Vagina (tissue), 2 donors: ENCODE results near the gene PRICKLE2. TPM values are rescaled to one million over a fixed set of nuclear protein-coding genes. Genes with fewer than 3 reads are reported as not detected.

Source experiments
- DNase-seq, 2 donors: peaks; one replicate each; pipeline ENCODE4 v3.0.0-alpha.2; 2017; ENCODE audit errors: extremely low spot score in 2 of 2
- H3K27ac ChIP-seq: fragments of 200-600 bp; sonication (generic); one replicate; pipeline ENCODE4 v1.5.1; 2019
- H3K27me3 ChIP-seq: fragments of 200-600 bp; sonication (generic); one replicate; pipeline ENCODE4 v1.5.1; 2019
- H3K36me3 ChIP-seq, 2 donors: fragments of 200-600 bp; sonication (generic); one replicate each; pipeline ENCODE4 v1.5.1; 2017 to 2019
- H3K4me1 ChIP-seq: fragments of 200-600 bp; sonication (generic); one replicate; pipeline ENCODE4 v1.5.1; 2019
- H3K4me3 ChIP-seq, 2 donors: fragments of 200-600 bp; sonication (generic); 1 replicate in 1 of 2; 2 replicates in 1 of 2; pipeline ENCODE4 v1.5.1; 2016 to 2019
- H3K9me3 ChIP-seq: fragments of 200-600 bp; sonication (generic); one replicate; pipeline ENCODE4 v1.5.1; 2019
- POLR2A ChIP-seq, 2 donors: fragments of 450-650 bp; IDR thresholded peaks; one replicate each; pipeline ENCODE4 v1.6.1; 2017; ENCODE audit warnings: antibody characterized with exemption in 2 of 2, mild to moderate bottlenecking in 2 of 2, moderate library complexity in 2 of 2
- POLR2AphosphoS5 ChIP-seq, 2 donors: sonication (generic); formaldehyde crosslinking; IDR thresholded peaks; one replicate each; pipeline ENCODE4 v1.9.0; 2017; ENCODE audit warnings: antibody characterized with exemption in 2 of 2, mild to moderate bottlenecking in 2 of 2, low read depth in 1 of 2; ENCODE audit not compliant: insufficient read depth in 1 of 2
- intact Hi-C: fragments of 100-400 bp; cut with DNase I; formaldehyde crosslinking; loops from one replicate; pipeline ENCODE4 v1.15.1; 2023
- total RNA-seq: library from RNA; depleted of rRNA; stranded (reverse); fragments of >200 nt; gene quantifications from one replicate; pipeline ENCODE4 v1.2.3, GENCODE V29; 2016
- TF ChIP-seq, protein P1 (sequence below), 3 experiments: fragments of 450-650 bp in 2 of 3; fragments of 200-600 bp in 1 of 3; sonication (generic) in 1 of 3; IDR thresholded peaks; one replicate each; pipeline ENCODE4 v1.5.1; 2017 to 2019; ENCODE audit warnings: antibody characterized with exemption in 3 of 3, mild to moderate bottlenecking in 2 of 3, moderate library complexity in 2 of 3

Gene PRICKLE2
- total RNA-seq, 1 donor from 2014 or later, result 39.3 TPM

DNA sequence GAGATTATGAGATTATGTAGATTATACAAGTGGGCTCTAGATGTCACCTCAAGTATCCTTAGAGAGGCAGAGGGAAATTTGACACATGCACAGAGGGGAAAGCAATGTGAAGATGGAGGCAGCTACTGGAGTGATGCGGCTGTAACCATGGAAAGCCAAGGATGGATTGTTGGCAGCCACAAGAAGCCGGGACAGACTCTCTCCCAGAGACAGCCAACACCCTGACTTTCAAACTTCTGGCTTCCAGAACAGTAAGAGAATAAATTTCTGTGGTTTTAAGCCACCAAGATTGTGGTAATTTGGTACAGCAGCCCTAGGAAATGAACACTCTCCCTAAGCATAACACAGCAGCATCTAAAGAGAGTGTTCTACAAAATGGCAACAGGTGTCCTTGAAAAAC is 34.4 kb upstream of the PRICKLE2 start:
- Histone ChIP-seq H3K27me3 (no peaks in the 10 kb centered on the region), H3K4me3 (peak overlapping the region in 1 of 2 donors; percentile 13), H3K27ac (peak overlapping the region; percentile 53), H3K9me3 (no peaks in the 10 kb centered on the region), H3K36me3 (no peaks in the 10 kb centered on the region), H3K4me1 (peaks cover 67% of the 10 kb centered on the region)
- intact Hi-C loops, result no loop called here
- TF ChIP-seq POLR2A (IDR thresholded peaks at IDR 0.05), result no peak
- TF ChIP-seq, protein P1, sequence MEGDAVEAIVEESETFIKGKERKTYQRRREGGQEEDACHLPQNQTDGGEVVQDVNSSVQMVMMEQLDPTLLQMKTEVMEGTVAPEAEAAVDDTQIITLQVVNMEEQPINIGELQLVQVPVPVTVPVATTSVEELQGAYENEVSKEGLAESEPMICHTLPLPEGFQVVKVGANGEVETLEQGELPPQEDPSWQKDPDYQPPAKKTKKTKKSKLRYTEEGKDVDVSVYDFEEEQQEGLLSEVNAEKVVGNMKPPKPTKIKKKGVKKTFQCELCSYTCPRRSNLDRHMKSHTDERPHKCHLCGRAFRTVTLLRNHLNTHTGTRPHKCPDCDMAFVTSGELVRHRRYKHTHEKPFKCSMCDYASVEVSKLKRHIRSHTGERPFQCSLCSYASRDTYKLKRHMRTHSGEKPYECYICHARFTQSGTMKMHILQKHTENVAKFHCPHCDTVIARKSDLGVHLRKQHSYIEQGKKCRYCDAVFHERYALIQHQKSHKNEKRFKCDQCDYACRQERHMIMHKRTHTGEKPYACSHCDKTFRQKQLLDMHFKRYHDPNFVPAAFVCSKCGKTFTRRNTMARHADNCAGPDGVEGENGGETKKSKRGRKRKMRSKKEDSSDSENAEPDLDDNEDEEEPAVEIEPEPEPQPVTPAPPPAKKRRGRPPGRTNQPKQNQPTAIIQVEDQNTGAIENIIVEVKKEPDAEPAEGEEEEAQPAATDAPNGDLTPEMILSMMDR (IDR thresholded peaks at IDR 0.05), result no peak
- TF ChIP-seq POLR2AphosphoS5 (IDR thresholded peaks at IDR 0.05; ENCODE audit: insufficient read depth in 1 of 2, low read depth in 1 of 2), result no peak
- no peak for DNase-seq

DNA sequence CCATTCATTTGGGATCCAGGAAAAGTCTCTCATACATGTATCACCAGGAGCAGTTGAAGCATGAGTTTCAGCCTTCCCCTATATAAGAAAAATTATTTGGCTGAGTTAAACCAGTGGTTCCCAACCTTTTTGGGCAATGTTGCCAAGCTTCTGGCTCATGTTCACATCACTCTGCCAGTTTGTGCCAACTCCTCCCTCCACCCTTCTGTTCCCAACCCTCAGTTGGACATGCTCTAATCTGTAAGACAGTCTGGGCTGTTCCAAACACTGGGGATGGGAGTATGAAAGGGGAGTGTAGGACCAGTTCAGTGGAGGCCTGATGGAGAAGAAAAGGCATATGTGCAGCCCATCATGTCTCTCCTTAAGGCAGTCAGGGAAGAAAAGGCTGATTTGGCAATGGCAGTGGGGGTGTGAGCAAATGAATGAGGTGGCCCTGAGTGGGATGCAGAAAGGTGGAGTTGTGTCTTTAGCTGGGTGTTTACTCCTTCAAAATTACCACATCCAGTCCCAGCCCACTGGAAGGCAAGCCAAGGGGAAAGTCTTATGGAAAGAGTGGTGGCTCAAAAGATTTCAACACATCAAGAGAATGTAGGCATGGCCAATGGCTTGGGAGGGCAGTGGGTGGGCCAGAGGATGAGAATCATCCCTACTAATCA is 32.0 kb upstream of the PRICKLE2 start:
- Histone ChIP-seq H3K27ac (no peak overlapping the region), H3K4me3 (no peak overlapping the region), H3K9me3 (no peaks in the 10 kb centered on the region), H3K36me3 (no peaks in the 10 kb centered on the region), H3K27me3 (no peaks in the 10 kb centered on the region), H3K4me1 (peaks cover 48% of the 10 kb centered on the region)
- TF ChIP-seq, protein P1 (IDR thresholded peaks at IDR 0.05), result no peak
- TF ChIP-seq POLR2AphosphoS5 (IDR thresholded peaks at IDR 0.05; ENCODE audit: insufficient read depth in 1 of 2, low read depth in 1 of 2), result no peak
- intact Hi-C loops, result no loop called here
- no peak for DNase-seq

DNA sequence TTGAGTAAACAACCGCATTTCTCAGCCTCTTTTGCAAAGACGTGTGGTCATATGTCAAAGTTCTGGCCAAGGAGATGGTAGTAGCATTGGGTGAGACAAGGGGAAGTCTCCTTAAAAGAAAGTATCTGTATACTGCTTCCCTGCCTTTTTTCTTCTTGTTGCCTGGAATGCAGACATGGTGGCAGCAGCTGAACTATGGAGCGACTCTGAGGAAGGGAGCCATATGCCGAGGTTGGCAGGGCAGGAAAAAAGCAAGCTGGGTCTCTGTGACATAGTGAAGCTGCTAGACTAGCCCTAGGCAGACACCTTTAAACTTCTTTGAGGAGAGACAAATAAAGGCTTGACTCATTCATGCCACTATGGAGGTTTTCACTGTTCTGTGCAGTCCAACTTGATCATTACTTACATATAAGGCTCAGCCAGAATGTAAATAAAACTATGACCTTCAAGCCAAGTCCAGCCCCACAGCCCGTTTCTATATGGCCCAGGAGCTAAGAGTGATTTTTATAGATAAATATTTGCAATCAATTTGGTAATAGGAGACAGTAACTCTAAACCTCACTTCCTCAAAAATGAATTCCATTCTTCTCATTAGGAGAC is 30.6 kb upstream of the PRICKLE2 start:
- H3K4me3 ChIP-seq, result no peak overlapping the region
- H3K9me3 ChIP-seq, result no peaks in the 10 kb centered on the region
- H3K4me1 ChIP-seq, result peaks cover 39% of the 10 kb centered on the region
- H3K36me3 ChIP-seq, result no peaks in the 10 kb centered on the region
- H3K27ac ChIP-seq, result no peak overlapping the region
- intact Hi-C loops, result no loop called here
- TF ChIP-seq, protein P1 (IDR thresholded peaks at IDR 0.05), result no peak
- TF ChIP-seq POLR2A (IDR thresholded peaks at IDR 0.05), result no peak
- TF ChIP-seq POLR2AphosphoS5 (IDR thresholded peaks at IDR 0.05; ENCODE audit: insufficient read depth in 1 of 2, low read depth in 1 of 2), result no peak
- no peak for DNase-seq
- no peaks in the 10 kb centered on the region for H3K27me3 ChIP-seq

DNA sequence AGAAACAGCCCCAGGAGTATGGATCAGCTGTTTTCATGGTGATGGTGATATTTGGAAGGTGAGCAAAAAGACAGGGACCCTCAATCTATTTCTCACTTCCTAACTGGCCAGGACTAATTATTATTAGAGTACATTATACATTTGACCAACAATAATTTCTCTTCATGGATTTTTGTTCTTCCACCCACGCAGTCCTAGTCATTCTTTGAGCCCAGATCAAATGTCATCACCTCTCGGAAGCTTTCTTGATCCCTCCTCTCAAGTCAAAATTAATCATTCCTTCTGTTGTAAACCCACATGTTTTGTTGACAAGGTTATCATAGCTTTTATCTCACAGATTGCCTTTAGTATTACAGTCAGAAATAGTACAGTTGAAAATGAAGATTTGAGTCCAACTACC is 29.2 kb upstream of the PRICKLE2 start:
- Histone ChIP-seq H3K4me3 (no peak overlapping the region), H3K27ac (no peak overlapping the region), H3K4me1 (peaks cover 27% of the 10 kb centered on the region), H3K36me3 (no peaks in the 10 kb centered on the region), H3K9me3 (no peaks in the 10 kb centered on the region), H3K27me3 (no peaks in the 10 kb centered on the region)
- intact Hi-C loops, result no loop called here
- TF ChIP-seq POLR2A (IDR thresholded peaks at IDR 0.05), result no peak
- TF ChIP-seq, protein P1 (IDR thresholded peaks at IDR 0.05), result no peak
- TF ChIP-seq POLR2AphosphoS5 (IDR thresholded peaks at IDR 0.05; ENCODE audit: insufficient read depth in 1 of 2, low read depth in 1 of 2), result no peak
- DNase-seq, result no peak

DNA sequence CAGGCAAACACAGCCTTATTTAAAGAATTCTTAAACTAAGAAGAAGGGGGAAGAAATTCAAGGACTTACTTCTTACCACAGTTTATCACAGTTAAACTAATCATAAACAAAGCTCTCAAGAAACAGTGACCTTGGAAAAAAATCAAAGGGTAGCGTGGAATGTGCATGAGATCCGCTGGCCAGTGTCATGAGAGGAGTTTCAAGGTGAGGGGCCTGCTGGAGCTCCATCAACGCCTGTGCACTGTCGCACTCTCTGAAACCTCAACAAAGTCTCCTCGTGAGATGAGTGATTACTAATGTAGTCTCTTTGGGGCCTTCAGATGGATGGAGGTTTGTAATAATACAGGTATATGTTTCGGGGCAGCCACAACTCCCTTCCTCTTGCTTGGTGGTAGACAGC is 28.4 kb upstream of the PRICKLE2 start:
- intact Hi-C loops, result no loop called here
- Histone ChIP-seq H3K27ac (no peak overlapping the region), H3K36me3 (no peaks in the 10 kb centered on the region), H3K27me3 (no peaks in the 10 kb centered on the region), H3K4me3 (no peak overlapping the region), H3K9me3 (no peaks in the 10 kb centered on the region), H3K4me1 (peaks cover 27% of the 10 kb centered on the region)
- TF ChIP-seq, protein P1 (IDR thresholded peaks at IDR 0.05), result no peak
- TF ChIP-seq POLR2A (IDR thresholded peaks at IDR 0.05) (no peak), POLR2AphosphoS5 (IDR thresholded peaks at IDR 0.05; ENCODE audit: insufficient read depth in 1 of 2, low read depth in 1 of 2) (no peak)
- peak in 1 of 2 donors; percentile 43 for DNase-seq
